ENCODE results near the gene NAV2. TPM values are rescaled to one million over a fixed set of nuclear protein-coding genes. Genes with fewer than 3 reads are reported as not detected.

The NAV2 gene
- total RNA-seq, 4 donors from 2014 or later = 19.2 to 34.7 (median 25.8) TPM

- Histone ChIP-seq H3K4me3 (no peak overlapping the region), H3K27me3 (no peaks in the 10 kb centered on the region), H3K9me3 (no peaks in the 10 kb centered on the region), H3K4me1 (peaks cover 0 to 14% (median 0%) of the 10 kb centered on the region in 4 donors), H3K36me3 (peaks cover 0 to 73% (median 0%) of the 10 kb centered on the region in 3 donors), H3K27ac (no peak overlapping the region)
- TF ChIP-seq EP300 (IDR thresholded peaks at IDR 0.05) (no peak), CTCF (IDR thresholded peaks at IDR 0.05) (no peak)
- DNase-seq (ENCODE audit: low spot score in 2 of 2) = no peak
- WGBS, 2 donors = 81 to 83% methylated on average over 3 of the region's 3 CpGs
These were observed 347.5 kb downstream of the NAV2 start for GRCh38 chr11:20060181-20060580.

GRCh38 chr11:20060647-20061205, 348.1 kb downstream of the NAV2 start:
- peaks cover 0 to 68% (median 0%) of the 10 kb centered on the region in 3 donors for H3K36me3 ChIP-seq
- no peak for TF ChIP-seq POLR2A (IDR thresholded peaks at IDR 0.05)
- no peak for TF ChIP-seq EP300 (IDR thresholded peaks at IDR 0.05)
- no peak for TF ChIP-seq CTCF (IDR thresholded peaks at IDR 0.05)
- WGBS, 2 donors = 81 to 87% methylated on average over 7 of the region's 7 CpGs
- H3K4me1 ChIP-seq = peaks cover 0 to 9% (median 0%) of the 10 kb centered on the region in 4 donors
- no peak overlapping the region for H3K4me3 ChIP-seq
- no peak overlapping the region for H3K27ac ChIP-seq
- no peaks in the 10 kb centered on the region for H3K27me3 ChIP-seq
- no peak for DNase-seq (ENCODE audit: low spot score in 2 of 2)
- H3K9me3 ChIP-seq = no peaks in the 10 kb centered on the region

GRCh38 chr11:20061776-20062175, 349.1 kb downstream of the NAV2 start:
- no peaks in the 10 kb centered on the region for H3K9me3 ChIP-seq
- 92 to 93% methylated on average over 5 of the region's 5 CpGs for WGBS, 2 donors
- DNase-seq (ENCODE audit: low spot score in 2 of 2) = no peak
- H3K27me3 ChIP-seq = no peaks in the 10 kb centered on the region
- no peaks in the 10 kb centered on the region for H3K4me1 ChIP-seq
- H3K36me3 ChIP-seq = peaks cover 0 to 62% (median 0%) of the 10 kb centered on the region in 3 donors
- no peak overlapping the region for H3K4me3 ChIP-seq
- H3K27ac ChIP-seq = no peak overlapping the region
- TF ChIP-seq POLR2A (IDR thresholded peaks at IDR 0.05) (no peak), EP300 (IDR thresholded peaks at IDR 0.05) (no peak), CTCF (IDR thresholded peaks at IDR 0.05) (no peak)

GRCh38 chr11:20064961-20065405, 352.3 kb downstream of the NAV2 start:
- Histone ChIP-seq H3K27ac (no peak overlapping the region), H3K36me3 (peaks cover 0 to 73% (median 0%) of the 10 kb centered on the region in 3 donors), H3K27me3 (no peaks in the 10 kb centered on the region), H3K4me3 (no peak overlapping the region), H3K4me1 (no peaks in the 10 kb centered on the region), H3K9me3 (no peaks in the 10 kb centered on the region)
- no peak for DNase-seq (ENCODE audit: low spot score in 2 of 2)
- WGBS, 2 donors = 89 to 90% methylated on average over 2 of the region's 2 CpGs
- TF ChIP-seq CTCF (IDR thresholded peaks at IDR 0.05) (no peak), POLR2A (IDR thresholded peaks at IDR 0.05) (no peak), EP300 (IDR thresholded peaks at IDR 0.05) (no peak)

- Histone ChIP-seq H3K27ac (no peak overlapping the region), H3K27me3 (no peaks in the 10 kb centered on the region), H3K4me1 (no peaks in the 10 kb centered on the region), H3K36me3 (peaks cover 0 to 73% (median 0%) of the 10 kb centered on the region in 3 donors), H3K9me3 (no peaks in the 10 kb centered on the region), H3K4me3 (no peak overlapping the region)
- 81 to 85% methylated on average over 2 of the region's 2 CpGs for WGBS, 2 donors
- no peak for DNase-seq (ENCODE audit: low spot score in 2 of 2)
- no peak for TF ChIP-seq CTCF (IDR thresholded peaks at IDR 0.05)
- TF ChIP-seq POLR2A (IDR thresholded peaks at IDR 0.05) = no peak
- TF ChIP-seq EP300 (IDR thresholded peaks at IDR 0.05) = no peak
These were observed 352.8 kb downstream of the NAV2 start for GRCh38 chr11:20065406-20065805.
